ENCODE results near the gene FGF12.

- TF ChIP-seq EZH2 (IDR thresholded peaks at IDR 0.05; ENCODE audit: insufficient read depth, poor library complexity, severe bottlenecking) (no peak), EZH2phosphoT487 (IDR thresholded peaks at IDR 0.05; ENCODE audit: insufficient read depth, low read depth) (no peak)
These were observed 354.3 kb downstream of the FGF12 start for GRCh38 chr3:192373032-192373431.
